HG02623 (cell line): Measurements from ENCODE around the gene NRN1L.

Source experiments
- ATAC-seq: cut with Tn5 transposase; IDR thresholded peaks from one replicate; pipeline ENCODE4 v1.9.1; 2021; ENCODE audit warnings: moderate library complexity; ENCODE audit not compliant: unreplicated experiment

Gene NRN1L

GRCh38 chr16:67934306-67935100 lies 49.8 kb downstream of the NRN1L start:
- no peak for ATAC-seq

GRCh38 chr16:67935101-67935401 lies 50.4 kb downstream of the NRN1L start:
- no peak for ATAC-seq

- peak; percentile 90 for ATAC-seq
Observed at GRCh38 chr16:67935402-67936123, 50.9 kb downstream of the NRN1L start.
